Midbrain (tissue), 1 donor: Measurements from ENCODE around the gene MTURN.

Experiments
- DNase-seq: peaks from one replicate; lab custom pipeline; 2025; lab: John Stamatoyannopoulos, UW

The MTURN gene

DNA sequence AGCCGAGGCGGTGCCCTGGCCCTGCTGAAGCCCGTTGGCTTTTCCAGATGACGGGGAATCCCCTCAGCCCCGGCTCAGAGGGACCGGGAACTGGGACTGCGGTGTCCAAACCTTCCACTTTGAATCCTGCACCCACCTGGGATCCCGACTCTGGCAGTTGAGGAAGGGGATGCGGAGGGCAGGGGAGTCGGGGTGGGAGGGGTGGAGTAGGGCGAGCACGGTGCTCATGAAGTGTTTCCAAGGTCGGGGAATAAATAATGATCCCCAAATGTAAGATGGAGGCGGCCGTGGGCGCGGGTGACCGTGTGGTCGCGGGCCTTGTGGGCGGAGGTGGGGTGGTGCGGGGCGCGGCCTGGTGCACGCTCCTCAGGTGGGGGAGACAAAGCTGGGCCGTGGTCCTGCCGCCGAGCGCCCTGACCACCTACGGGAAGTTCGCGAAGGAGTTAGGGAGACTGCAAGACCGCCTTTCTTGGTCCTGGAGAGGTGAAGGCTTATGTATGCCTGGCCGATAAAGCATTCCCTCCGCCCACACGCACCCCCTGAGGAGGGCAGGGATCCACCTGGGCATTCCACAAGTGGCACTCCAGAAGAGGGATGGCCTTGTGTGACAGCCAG lies 1.4 kb downstream of the MTURN start:
- no peak for DNase-seq

DNA sequence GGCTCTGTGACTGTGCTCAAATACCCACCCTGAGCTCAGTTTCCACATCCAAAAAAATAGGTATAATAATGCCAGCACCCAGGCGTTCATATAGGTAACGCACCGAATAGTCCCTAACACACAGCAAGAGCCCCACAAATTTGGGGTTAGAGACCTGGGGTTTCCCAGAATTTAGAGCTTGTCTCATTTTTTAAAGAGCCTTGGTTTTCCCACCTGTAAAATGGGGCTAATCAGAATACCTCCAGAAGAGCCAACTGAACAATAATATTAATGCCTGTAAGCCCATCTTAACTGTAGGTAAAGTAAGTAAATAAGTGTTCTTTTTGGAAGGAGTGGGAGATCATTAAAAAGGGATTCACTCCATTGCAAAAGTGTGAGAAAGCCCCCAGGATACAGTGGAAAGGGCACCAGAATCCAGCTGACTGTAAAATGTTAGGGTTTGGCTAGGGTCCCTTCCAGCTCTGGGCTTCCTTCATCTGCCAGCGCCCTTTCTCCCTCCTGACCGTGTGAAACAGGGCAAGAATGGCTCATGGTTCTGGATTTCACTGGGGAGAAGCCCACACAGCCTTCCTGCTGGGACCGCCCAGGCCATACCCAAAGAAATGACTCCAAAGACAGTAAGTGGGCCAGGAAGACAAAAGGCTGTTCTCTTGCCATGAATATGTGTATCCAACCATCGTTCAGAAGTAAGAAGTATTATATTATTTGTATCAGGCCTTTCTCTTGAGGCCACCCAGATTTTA lies 2.1 kb downstream of the MTURN start:
- no peak for DNase-seq

DNA sequence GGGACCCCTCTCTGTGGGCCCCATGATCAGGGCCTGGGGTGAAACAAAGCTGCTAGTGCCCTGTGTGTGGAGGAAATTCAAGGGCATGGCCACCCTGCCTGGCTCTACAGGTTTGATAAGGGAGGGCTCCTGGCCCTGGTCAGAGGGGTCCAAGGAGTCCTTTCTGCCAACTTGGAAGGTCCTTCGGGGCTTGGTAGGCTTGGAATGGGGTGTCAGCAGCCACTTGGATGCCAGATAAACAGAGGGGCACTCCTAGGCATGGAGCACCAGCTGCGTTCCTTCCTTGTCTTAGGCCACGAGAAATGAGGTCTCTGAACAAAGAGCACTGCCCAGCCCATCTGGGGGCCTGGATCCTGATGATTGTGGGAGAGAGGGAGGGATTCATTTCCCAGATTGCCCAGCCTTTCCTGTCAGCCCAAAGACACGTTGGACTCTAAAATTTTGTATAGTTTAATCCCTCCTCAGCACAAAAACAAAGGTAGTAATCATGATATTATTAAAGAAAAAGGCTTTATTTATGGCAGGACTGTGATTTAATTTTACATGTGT lies 5.1 kb downstream of the MTURN start:
- no peak for DNase-seq

DNA sequence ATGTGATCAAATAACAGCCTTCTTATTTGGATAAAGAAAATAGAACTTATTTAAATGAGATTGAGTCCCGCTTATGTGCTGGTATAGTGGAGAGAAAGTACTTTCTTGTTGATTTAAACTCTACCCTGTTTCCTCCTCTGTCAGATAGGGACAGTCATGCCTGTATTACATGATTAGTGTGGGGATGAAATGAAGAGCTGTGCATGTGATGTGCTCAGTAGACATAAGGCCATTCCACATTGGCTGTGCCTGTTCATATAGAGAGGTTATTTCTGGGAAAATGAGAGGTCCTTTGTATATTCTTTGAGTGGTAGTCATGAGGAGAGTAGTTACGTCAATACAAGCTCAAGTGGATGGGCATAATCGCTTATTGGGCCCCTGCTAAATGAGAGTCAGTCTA lies 5.7 kb downstream of the MTURN start:
- DNase-seq, result no peak

DNA sequence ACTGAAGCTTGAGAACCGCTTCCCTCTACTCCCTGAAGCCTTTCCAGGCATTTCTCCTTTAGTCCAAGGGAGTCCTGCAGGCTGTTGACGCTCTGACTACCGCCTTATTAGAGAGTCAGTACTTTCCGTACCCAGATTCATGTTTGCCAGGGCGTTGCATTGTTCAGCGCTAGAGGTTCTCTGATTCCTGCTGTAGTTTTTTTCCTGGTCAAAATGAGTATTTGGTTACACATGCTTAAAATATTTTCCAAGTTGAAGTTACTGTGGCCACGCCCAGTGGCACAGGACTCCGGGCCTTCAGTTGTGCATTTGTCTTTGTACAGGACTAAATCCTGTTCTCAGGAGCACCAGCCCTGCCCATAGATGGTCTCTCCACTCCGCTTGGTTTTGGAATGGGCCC lies 7.9 kb downstream of the MTURN start:
- no peak for DNase-seq

DNA sequence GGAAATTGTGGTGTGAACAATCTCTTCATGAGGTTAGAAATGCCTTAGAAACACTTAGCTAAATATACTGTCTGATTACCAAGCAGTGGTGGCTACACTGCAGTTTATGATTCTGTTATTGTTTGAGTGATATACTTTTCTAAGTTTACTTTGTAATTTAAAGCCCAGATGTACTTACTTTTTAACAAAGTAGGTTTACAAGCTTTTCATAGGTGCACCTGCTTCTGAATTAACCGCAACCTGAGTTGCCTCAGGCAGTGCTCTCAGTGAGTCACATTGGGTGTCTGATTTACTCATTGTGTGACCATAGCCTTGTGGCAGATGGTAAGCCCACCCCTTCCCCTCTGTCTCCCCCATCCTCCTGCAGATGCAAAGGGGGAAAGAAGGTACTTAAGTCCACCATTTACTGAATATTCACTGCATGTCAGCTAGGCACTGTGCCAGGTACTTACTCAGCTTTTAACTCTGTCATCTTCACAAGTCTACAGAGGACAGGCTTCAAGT lies 9.0 kb downstream of the MTURN start:
- DNase-seq, result no peak

DNA sequence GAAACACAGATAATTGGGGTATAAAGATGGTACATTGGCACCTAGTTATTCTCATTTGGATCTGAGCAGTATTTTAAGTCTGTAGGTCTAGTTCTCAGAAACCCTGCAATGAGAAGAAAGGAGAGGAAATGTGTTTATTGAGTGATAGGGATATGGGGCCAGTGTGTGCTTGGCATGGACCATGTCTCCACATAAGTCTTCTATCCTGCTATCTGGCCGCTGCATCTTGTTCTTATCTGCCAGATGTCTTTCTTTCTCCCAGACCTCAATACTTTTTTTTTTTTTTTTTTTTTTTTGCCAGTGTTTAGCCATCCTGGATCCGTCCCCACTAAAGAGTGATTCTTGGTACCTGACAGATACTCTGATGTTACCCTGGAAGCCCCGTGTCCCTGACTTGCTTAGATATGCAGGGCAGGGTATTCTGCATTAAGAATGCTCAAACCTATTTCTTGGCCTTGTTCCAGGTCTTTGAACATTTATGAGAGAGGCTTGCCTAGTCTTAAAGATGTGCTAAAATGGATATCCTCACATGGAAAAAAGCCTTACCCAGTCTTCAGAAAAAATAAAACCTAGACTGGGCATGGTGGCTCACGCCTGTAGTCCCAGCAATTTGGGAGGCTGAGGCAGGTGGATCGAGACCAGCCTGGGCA lies 10.0 kb downstream of the MTURN start:
- no peak for DNase-seq

DNA sequence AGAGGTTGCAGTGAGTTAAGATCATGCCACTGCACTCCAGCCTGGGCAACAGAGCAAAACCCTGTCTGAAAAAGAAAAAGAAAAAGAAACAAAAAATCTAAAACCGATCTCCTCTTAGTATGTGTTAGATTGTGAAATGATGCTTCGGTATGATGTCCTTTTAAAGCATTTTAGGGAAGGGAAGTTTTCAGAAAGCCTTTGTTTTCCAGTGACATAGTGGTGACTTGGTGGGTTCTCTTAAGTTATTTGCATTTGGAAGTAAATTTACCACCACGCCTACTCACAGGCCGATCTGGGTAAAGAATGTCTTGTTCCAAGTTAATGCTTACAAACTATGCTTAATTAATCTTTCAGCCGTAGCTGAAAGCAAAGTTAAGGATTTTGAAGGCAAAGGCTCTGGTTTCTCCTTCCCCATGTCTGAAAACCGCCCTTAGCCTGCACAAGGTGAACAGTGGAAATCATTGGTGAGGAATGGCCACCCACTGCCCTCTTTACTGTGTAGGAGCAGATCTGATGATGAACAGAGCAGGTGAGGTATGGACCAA lies 10.7 kb downstream of the MTURN start:
- no peak for DNase-seq

DNA sequence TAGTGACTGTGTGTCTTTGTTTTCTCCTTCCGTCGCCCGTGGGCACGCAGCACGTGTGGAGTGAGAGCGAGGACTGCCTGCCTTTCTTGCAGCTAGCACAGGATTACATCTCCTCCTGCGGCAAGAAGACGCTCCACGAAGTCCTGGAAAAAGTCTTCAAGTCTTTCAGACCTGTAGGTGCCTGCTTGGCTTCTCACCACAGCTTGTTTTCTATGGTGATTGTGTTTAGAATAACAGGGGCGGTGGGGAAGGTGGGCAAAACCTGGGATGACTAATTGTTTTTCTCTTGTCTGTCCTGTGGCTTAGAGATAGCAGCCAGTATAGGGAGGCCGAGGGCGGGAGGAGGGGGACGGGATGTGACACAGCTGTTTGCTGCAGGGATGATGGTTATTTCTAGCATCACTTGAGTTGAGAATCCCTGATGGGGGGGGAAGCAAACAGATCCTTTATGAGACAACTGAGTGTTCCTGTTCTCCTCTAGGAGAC lies 11.4 kb downstream of the MTURN start:
- peak; percentile 15 for DNase-seq

DNA sequence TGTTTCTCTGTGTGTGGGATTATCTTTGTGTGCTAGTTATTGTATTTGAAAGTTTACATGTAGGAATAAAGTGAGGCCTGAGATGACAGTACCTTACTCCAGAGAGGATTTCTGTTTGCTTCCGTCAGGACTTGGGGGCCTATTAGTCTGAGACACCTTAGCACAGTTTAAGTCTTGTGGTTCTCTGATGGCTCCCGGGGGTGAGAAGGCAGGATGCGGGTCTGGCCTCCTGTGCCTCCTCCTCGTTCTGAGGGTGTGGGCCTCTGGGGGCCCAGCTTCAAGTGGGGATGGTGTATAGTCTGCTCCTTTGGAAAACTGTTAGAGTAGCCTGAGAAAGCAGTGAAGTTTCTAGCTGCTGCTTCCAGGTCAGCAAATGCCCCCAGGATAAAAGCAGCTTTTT lies 12.4 kb downstream of the MTURN start:
- no peak for DNase-seq

DNA sequence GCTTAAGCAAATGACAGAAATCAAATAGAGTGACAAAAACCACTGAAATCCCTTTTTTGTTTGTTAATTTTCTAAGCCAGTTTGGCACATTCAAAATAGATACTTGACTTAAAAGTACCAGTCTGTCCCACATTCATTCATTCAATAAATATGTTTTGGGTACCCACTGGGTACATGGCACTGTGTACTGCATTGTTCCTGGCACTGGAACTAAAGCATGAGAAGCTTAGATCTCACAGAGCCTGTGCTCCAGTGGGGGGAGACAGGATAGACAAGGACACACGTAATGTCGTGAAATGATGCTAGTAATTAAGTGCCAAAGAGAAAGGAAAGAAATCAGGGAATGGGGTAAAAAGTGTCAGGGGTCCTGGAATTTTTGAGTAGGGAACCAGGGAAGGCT lies 13.0 kb downstream of the MTURN start:
- DNase-seq, result peak; percentile 71

DNA sequence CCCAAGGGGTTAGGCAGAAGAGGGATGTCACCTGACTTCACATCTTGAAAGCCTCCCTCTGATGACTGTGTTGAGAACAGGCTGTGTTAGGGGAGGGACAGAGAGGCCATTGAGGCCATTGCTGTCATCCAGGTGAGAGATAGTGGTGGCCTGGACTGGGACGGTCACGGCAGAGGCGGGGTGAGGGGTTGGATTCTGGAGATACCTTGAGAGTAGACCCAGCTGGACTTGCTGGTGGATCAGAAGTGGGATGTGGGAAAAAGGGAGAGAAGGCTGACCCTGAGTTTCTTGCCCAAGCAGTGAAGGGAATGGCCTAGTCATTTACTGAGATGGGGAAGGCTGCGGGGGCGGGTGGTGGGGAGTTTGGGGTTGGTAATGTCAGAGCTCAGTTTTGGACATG lies 13.6 kb downstream of the MTURN start:
- DNase-seq, result no peak

DNA sequence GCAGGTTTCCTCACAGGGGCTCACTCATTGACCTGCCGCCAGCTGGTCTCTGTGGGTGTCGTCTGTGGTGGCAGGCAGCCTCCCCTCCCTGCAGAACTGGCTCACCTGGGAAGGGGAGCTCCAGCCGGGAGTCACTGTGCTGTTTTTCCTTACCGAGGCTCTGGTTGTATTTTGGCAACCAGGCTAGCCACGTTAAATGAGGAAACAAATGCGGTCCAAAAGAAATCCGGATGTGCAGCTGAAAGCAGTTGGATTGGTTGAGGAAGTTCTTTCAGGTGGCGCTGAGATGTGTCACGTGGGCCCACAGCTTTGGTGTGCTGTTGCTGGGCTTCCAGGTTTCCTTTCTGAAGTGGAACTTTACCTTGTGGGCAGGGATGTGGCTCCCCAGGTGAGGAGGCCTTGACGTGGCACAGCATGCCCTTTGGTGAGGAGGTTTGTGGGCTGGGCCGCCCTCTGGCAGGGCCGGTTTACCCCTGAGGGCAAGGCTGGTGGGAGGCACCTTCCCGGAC lies 14.2 kb downstream of the MTURN start:
- no peak for DNase-seq

DNA sequence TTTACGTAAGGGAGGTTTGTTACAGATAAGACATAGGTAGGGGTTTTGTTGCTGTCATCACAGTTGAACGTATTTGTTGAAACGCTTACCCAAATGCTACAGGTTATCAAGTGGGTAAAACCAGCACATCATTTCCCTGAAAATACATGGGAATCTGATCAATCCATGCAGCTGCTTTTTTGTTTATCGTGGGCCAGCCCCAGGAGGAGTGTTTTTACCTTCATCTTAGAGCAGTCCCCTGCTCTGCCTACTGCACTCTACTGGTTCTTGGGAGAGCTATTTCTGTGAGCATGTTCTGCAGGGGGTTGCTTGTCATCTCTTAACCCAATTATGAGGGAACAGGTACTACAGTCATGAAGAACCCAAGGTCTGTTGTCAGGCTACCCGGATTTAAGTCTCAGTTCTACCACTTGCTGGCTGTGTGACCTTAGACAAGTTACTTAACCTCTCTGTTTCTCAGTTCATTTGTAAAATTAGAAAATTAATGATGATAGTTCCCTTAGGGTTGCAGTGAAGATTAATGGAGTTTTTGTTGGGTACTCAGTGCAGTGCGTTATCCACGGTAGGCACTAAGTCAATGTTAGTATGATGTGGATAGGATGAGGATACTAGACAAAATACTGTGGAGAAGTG lies 15.0 kb downstream of the MTURN start:
- DNase-seq, result no peak

DNA sequence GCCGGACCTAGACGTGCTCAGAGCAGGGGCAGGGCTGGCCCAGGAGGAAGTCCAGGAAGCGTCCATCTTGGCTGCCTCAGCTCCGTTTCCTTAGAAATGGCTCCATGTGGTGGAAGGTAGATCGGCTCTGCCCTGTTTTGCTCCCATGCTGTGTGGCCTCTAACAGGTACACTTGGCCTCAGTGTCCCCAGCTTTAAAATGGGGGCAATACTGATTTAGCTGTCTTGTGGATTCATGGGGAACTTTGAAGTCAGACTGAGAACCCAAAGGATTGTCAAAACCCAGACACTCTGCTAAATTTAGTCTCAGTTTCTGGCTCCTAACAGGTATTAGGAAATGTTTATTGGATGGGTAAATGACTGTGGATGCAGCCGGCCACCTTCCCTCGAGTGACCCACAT lies 15.9 kb downstream of the MTURN start:
- no peak for DNase-seq

DNA sequence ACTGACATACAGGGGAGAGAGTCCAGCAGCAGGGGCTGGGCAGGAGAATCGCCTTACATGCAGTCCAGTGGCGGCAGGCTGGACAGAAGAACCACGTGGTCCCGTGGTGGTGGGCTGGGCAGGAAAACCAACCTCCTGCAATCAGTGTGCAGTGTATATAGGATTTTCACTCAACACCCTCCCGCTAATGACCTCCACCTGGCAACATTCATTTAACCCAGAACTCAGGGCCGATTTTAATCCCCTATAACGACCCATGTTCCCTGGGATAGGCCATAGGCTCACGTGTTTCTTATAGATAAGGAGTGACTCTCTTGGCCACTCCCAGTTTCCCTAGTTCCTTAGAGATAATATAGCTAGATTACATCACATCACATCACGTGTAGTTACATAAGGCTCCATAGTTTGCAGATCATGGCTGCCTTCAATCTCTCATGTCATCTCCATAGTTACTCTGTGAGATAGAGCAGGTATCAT lies 19.4 kb downstream of the MTURN start:
- DNase-seq, result no peak

DNA sequence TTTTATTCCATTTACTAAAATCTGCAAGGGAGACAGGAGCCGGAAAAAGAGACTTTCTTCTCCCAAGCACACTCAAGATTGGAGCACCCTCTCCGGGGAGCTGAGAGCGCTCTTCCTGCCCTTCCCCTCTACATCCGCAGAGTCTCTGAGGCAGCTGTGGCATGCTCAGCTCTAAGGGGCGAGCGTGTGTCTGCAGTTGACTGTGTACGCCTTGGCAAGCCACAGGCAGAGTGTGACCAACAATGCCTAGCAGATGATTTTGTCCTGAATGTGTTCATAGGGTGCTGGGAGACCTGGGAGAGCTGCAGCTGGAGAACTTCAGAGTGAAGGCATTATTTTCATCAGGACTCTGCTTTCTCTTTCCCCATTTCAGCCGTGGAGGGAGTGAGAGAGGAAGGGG lies 20.7 kb downstream of the MTURN start:
- peak; percentile 28 for DNase-seq

DNA sequence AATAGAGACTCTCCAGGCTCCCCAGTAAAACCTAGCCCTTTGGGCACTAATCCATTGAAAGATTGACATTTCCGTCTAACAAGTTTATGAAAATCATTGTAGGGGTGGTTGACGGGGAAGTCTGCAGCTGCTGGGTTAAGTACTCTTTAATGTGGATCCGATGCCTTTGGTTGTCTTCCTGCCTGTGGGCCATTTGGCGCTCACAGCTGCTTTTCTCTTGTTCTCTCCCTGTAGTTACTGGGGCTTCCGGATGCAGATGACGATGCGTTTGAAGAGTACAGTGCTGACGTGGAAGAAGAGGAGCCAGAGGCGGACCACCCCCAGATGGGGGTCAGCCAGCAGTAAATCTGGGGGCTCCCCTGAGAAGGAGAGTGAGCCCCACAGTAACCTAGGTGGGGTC lies 22.4 kb downstream of the MTURN start:
- no peak for DNase-seq

DNA sequence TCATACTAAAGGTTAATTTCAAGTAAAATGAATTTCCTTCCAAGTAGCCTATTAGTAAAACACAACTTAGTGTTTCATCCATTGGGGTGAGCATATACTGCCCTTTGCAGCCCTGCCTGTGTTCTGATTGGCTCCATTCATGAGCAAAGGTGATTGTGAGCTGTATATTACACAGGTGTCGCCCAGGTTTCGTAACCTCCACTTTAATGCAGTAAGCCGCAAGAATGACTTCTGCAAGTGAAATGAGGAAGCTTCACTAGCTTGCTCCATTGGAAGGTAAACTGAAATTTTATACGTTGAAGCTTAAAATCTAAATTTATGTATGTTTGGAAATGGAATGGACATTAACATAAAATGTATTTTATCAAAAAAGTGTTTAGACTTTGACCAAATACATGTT lies 24.4 kb downstream of the MTURN start:
- no peak for DNase-seq

DNA sequence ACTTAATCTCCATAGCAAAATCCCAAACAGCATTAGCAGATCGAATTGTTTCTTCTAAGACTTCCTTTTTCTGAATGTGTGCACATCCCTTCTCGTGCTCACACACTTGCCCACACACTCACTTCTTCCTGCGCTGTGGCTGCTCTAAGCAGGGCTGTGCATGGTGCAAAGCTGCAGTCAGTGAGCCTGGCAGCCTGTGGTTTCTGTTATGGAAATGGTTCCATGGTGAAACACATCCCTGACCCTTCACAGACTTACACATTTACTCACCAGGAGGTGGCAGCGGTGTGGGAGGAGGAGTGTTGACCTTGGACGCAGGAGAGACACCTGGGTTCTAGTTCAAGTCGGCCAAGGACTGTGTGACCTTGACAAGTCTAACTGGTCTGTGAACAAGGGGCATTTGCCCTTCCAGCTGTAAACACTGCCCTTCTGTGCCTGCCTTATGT lies 24.9 kb downstream of the MTURN start:
- no peak for DNase-seq

DNA sequence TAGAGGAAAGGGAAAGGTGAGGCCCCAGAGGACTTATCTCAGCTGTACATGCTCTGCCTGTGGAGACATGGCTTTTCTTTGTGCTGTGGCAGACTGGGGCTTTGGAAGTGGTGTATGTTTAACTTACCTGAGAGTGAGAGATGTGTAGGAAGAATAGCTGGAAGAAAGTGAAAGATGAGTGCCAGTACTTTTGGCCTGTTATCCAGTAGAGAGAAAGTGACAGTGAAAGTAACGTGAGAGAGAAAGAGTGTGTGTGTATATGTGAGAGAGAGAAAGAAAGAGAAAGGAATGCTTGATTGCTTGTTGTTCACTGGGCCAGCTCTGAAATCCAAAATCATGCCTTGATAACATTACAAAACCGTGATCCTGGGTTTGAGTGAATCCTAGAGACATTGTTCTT lies 25.5 kb downstream of the MTURN start:
- DNase-seq, result no peak

DNA sequence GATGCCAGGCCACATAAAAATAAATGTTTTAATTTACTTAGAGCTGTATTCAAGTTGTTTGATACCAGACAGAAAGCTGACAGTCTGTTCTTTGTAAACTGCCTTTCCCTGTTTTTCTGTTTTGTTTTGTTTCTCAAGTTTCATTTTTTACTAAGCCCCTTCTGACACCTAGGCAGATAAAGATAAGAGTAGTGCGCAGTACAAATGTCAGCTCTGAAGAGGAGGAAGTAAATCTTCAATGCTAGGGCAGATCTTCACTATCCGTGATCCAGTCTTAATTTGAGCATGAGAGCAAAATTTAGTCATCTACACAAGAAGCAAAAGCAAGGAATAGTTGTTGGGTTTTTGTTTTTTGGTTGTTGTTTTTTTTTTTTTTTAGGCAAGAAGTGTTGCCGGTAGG lies 27.3 kb downstream of the MTURN start:
- DNase-seq, result no peak
